H1 (cell line): ENCODE measurements around the gene ALAS1. TPM values are rescaled to one million over a fixed set of nuclear protein-coding genes. Genes with fewer than 3 reads are reported as not detected.

Experiments used
- CTCF ChIA-PET: fragments of 300-600 bp; sonication (Branson Sonifier 250); formaldehyde crosslinking; loops from one replicate; lab custom pipeline; 2021; ENCODE audit not compliant: partially characterized antibody; lab: Charles Lee
- POLR2A ChIA-PET: fragments of 300-600 bp; sonication (Branson Sonifier 250); formaldehyde crosslinking; loops from one replicate; lab custom pipeline; 2021; ENCODE audit warnings: inconsistent platforms; ENCODE audit not compliant: partially characterized antibody; lab: Charles Lee
- DNase-seq, 2 experiments: peaks; one replicate each; pipeline versions ENCODE4 v3.0.0 to v3.0.0-alpha.2; 2010 to 2022; ENCODE audit warnings: low spot score in 2 of 2, low read depth in 1 of 2, mixed read lengths in 1 of 2
- FAIRE-seq: peaks from 2 replicates; lab custom pipeline; 2011; peaks lifted over from hg19 to GRCh38; lab: Jason Lieb, UNC
- H2AFZ ChIP-seq: 2 replicates; pipeline ENCODE4 v1.8.1; 2012; ENCODE audit warnings: low read length, inconsistent platforms
- H2AK5ac ChIP-seq: 2 replicates; pipeline ENCODE4 v1.6.1; 2013; ENCODE audit warnings: low read depth, low read length
- H2BK120ac ChIP-seq: replicated peaks from 2 replicates; pipeline ENCODE3; 2013; ENCODE audit warnings: low read depth, low read length, inconsistent platforms
- H2BK12ac ChIP-seq: 2 replicates; pipeline ENCODE4 v1.6.1; 2013; ENCODE audit warnings: low read depth, low read length
- H2BK15ac ChIP-seq: 2 replicates; pipeline ENCODE4 v1.6.1; 2013; ENCODE audit warnings: low read length
- H2BK20ac ChIP-seq: 2 replicates; pipeline ENCODE4 v1.6.1; 2013; ENCODE audit warnings: low read length
- H2BK5ac ChIP-seq: 2 replicates; pipeline ENCODE4 v1.6.1; 2013; ENCODE audit warnings: low read depth, low read length
- H3K14ac ChIP-seq: 2 replicates; pipeline ENCODE4 v1.6.1; 2013; ENCODE audit warnings: inconsistent platforms; ENCODE audit not compliant: insufficient read length
- H3K18ac ChIP-seq: 2 replicates; pipeline ENCODE4 v1.6.1; 2013; ENCODE audit warnings: low read length; ENCODE audit errors: extremely low read depth
- H3K23ac ChIP-seq: 2 replicates; pipeline ENCODE4 v1.6.1; 2013; ENCODE audit warnings: inconsistent platforms; ENCODE audit not compliant: insufficient read length
- H3K23me2 ChIP-seq: 2 replicates; pipeline ENCODE4 v1.6.1; 2013; ENCODE audit warnings: low read depth, low read length
- H3K27ac ChIP-seq: 2 replicates; pipeline ENCODE4 v1.6.1; 2011; ENCODE audit warnings: low read depth, low read length, inconsistent platforms
- H3K27me3 ChIP-seq, 4 experiments: replicated peaks in 1 of 4; 1 replicate in 1 of 4; 2 replicates in 3 of 4; pipeline versions ENCODE4 v1.6.1 to v1.8.1; 2011 to 2013; ENCODE audit warnings: low read length in 3 of 4, mild to moderate bottlenecking in 3 of 4, inconsistent platforms in 2 of 4, mixed read lengths in 2 of 4, moderate library complexity in 1 of 4; ENCODE audit not compliant: control insufficient read depth in 3 of 4, insufficient read depth in 3 of 4; ENCODE audit errors: extremely low read depth in 1 of 4
- H3K36me3 ChIP-seq, 4 experiments: 2 replicates each; pipeline versions ENCODE4 v1.6.1 to v1.8.1; 2011 to 2013; ENCODE audit warnings: mild to moderate bottlenecking in 4 of 4, low read length in 3 of 4, moderate library complexity in 2 of 4, control low read depth in 1 of 4, inconsistent platforms in 1 of 4; ENCODE audit not compliant: insufficient read depth in 4 of 4, control insufficient read depth in 2 of 4
- H3K4ac ChIP-seq: replicated peaks from 2 replicates; pipeline ENCODE3; 2013; ENCODE audit warnings: low read length, low read depth, mixed read lengths, inconsistent platforms; ENCODE audit not compliant: insufficient read length
- H3K4me1 ChIP-seq, 4 experiments: replicated peaks in 1 of 4; 1 replicate in 1 of 4; 2 replicates in 3 of 4; pipeline versions ENCODE4 v1.6.1 to v1.8.1; 2011 to 2013; ENCODE audit warnings: low read length in 3 of 4, inconsistent platforms in 2 of 4, mixed read lengths in 1 of 4; ENCODE audit not compliant: insufficient read depth in 4 of 4, control insufficient read depth in 3 of 4
- H3K4me2 ChIP-seq, 2 experiments: 2 replicates each; pipeline versions ENCODE4 v1.6.1 to v1.8.1; 2011 to 2013; ENCODE audit warnings: low read depth in 2 of 2, low read length in 2 of 2, control low read depth in 1 of 2, inconsistent platforms in 1 of 2, mild to moderate bottlenecking in 1 of 2; ENCODE audit not compliant: insufficient read depth in 1 of 2
- H3K4me3 ChIP-seq, 4 experiments: fragments of 200-600, 300-600 bp in 1 of 4; sonication (generic), shearing (Covaris generic), sonication (Bioruptor Twin) in 1 of 4; 2 replicates each; pipeline versions ENCODE4 v1.5.1 to v1.8.1; 2011 to 2016; ENCODE audit warnings: low read length in 4 of 4, low read depth in 3 of 4, control low read depth in 2 of 4, inconsistent platforms in 2 of 4, mild to moderate bottlenecking in 2 of 4, mixed read lengths in 1 of 4, moderate library complexity in 1 of 4; ENCODE audit not compliant: insufficient read depth in 2 of 4; ENCODE audit errors: extremely low read depth in 1 of 4
- H3K56ac ChIP-seq: replicated peaks from 2 replicates; pipeline ENCODE3; 2013; ENCODE audit warnings: low read depth, mild to moderate bottlenecking, mixed read lengths, low read length, inconsistent platforms; ENCODE audit not compliant: insufficient read length
- H3K79me1 ChIP-seq: 2 replicates; pipeline ENCODE4 v1.6.1; 2013; ENCODE audit warnings: low read depth, low read length, control low read depth
- H3K79me2 ChIP-seq, 2 experiments: 2 replicates each; pipeline versions ENCODE4 v1.6.1 to v1.8.1; 2012 to 2013; ENCODE audit warnings: low read length in 2 of 2, mild to moderate bottlenecking in 2 of 2, inconsistent platforms in 1 of 2; ENCODE audit not compliant: insufficient read depth in 2 of 2, control insufficient read depth in 1 of 2
- H3K9ac ChIP-seq, 4 experiments: replicated peaks in 1 of 4; 1 replicate in 1 of 4; 2 replicates in 3 of 4; pipeline versions ENCODE4 v1.6.1 to v1.8.1; 2011 to 2013; ENCODE audit warnings: low read depth in 3 of 4, low read length in 3 of 4, control low read depth in 2 of 4, mild to moderate bottlenecking in 2 of 4, moderate library complexity in 2 of 4, inconsistent platforms in 1 of 4; ENCODE audit errors: extremely low read depth in 1 of 4
- H3K9me3 ChIP-seq, 2 experiments: 2 replicates each; pipeline versions ENCODE4 v1.6.1 to v1.8.1; 2012 to 2013; ENCODE audit warnings: mild to moderate bottlenecking in 2 of 2, moderate library complexity in 2 of 2, control low read depth in 1 of 2, inconsistent platforms in 1 of 2, low read depth in 1 of 2, low read length in 1 of 2, mixed read lengths in 1 of 2; ENCODE audit not compliant: insufficient read depth in 2 of 2
- H4K20me1 ChIP-seq, 2 experiments: replicated peaks in 1 of 2; 2 replicates each; pipeline versions ENCODE3 to v1.8.1; 2011 to 2013; ENCODE audit warnings: inconsistent platforms in 2 of 2, low read length in 2 of 2, mild to moderate bottlenecking in 1 of 2; ENCODE audit not compliant: insufficient read depth in 2 of 2, control insufficient read depth in 1 of 2
- H4K5ac ChIP-seq: 2 replicates; pipeline ENCODE4 v1.6.1; 2013; ENCODE audit warnings: low read length, low read depth, mixed read lengths, inconsistent platforms; ENCODE audit not compliant: insufficient read length
- H4K8ac ChIP-seq: 2 replicates; pipeline ENCODE4 v1.8.0; 2013; ENCODE audit warnings: mild to moderate bottlenecking, moderate library complexity, low read length, inconsistent platforms; ENCODE audit not compliant: insufficient read depth; ENCODE audit errors: extremely low read depth
- H4K91ac ChIP-seq: replicated peaks from 2 replicates; pipeline ENCODE3; 2013; ENCODE audit warnings: low read length, mixed read lengths, inconsistent platforms; ENCODE audit not compliant: insufficient read length
- CBX5 ChIP-seq: fragments of 300-800, 300-1000 bp; sonication (generic); IDR thresholded peaks from 2 replicates; pipeline ENCODE4 v1.7.1; 2016; ENCODE audit warnings: antibody characterized with exemption, low read length, low read depth
- CBX8 ChIP-seq: fragments of 300-800, 300-1000 bp; sonication (generic); IDR thresholded peaks from 2 replicates; pipeline ENCODE4 v1.7.1; 2016; ENCODE audit warnings: low read depth, low read length, borderline replicate concordance
- EZH2 ChIP-seq: fragments of 200-600 bp; sonication (generic); IDR thresholded peaks from 2 replicates; pipeline ENCODE4 v1.7.1; 2012; ENCODE audit warnings: low read depth, mild to moderate bottlenecking, moderate library complexity, low read length, inconsistent platforms; ENCODE audit not compliant: severe bottlenecking
- GTF2F1 ChIP-seq: IDR thresholded peaks from 2 replicates; pipeline ENCODE4 v1.6.1; 2012; ENCODE audit warnings: low read depth, low read length, improper control_type of control experiment, borderline replicate concordance
- JUND ChIP-seq: IDR thresholded peaks from 2 replicates; pipeline ENCODE4 v1.6.1; 2011; ENCODE audit warnings: mild to moderate bottlenecking, improper control_type of control experiment, low read length
- KDM1A ChIP-seq: fragments of 200-600, 300-600 bp; sonication (generic); IDR thresholded peaks from 2 replicates; pipeline ENCODE4 v1.7.1; 2016; ENCODE audit warnings: mild to moderate bottlenecking, low read length, borderline replicate concordance
- KDM5A ChIP-seq: fragments of 200-600 bp; IDR thresholded peaks from 2 replicates; pipeline ENCODE4 v1.7.1; 2012; ENCODE audit warnings: mild to moderate bottlenecking, low read length, inconsistent platforms, mixed read lengths
- MAFK ChIP-seq: IDR thresholded peaks from 2 replicates; pipeline ENCODE4 v1.6.1; 2012; ENCODE audit warnings: low read depth, mild to moderate bottlenecking, improper control_type of control experiment, low read length
- POLR2A ChIP-seq, 2 experiments: IDR thresholded peaks; 1 replicate in 1 of 2; 2 replicates in 1 of 2; pipeline ENCODE4 v1.6.1; 2011; ENCODE audit warnings: low read depth in 2 of 2, low read length in 2 of 2, mild to moderate bottlenecking in 2 of 2; ENCODE audit errors: control extremely low read depth in 1 of 2
- POU5F1 ChIP-seq: IDR thresholded peaks from 2 replicates; pipeline ENCODE4 v1.6.1; 2011; ENCODE audit warnings: low read depth, mild to moderate bottlenecking, low read length, moderate library complexity
- RFX5 ChIP-seq: IDR thresholded peaks from 2 replicates; pipeline ENCODE4 v1.6.1; 2011; ENCODE audit warnings: low read depth, low read length, improper control_type of control experiment, borderline replicate concordance
- RXRA ChIP-seq: IDR thresholded peaks from 2 replicates; pipeline ENCODE4 v1.6.1; 2011; ENCODE audit warnings: low read depth, mild to moderate bottlenecking, low read length, moderate library complexity; ENCODE audit not compliant: insufficient read depth
- SIRT6 ChIP-seq: IDR thresholded peaks from one replicate; pipeline ENCODE4 v1.7.1; 2012; ENCODE audit warnings: low read length, inconsistent platforms
- TEAD4 ChIP-seq: IDR thresholded peaks from 2 replicates; pipeline ENCODE4 v1.6.1; 2012; ENCODE audit warnings: low read depth, low read length, inconsistent platforms, mixed read lengths
- WGBS, 2 experiments: shearing (Covaris generic) in 1 of 2; methylation state at CpG; one replicate each; pipeline versions ENCODE4 v1.1.6 to v1.1.7; 2013 to 2015; ENCODE audit warnings: low lambda C conversion rate in 2 of 2, mixed read lengths in 2 of 2, inconsistent platforms in 1 of 2, low coverage in 1 of 2, missing lambda C conversion rate in 1 of 2; ENCODE audit not compliant: insufficient replicate concordance in 2 of 2, insufficient coverage in 1 of 2, insufficient read length in 1 of 2; ENCODE audit errors: extremely low coverage in 1 of 2, missing lambda C conversion rate in 1 of 2; 5-methylcytosine and 5-hydroxymethylcytosine counted together
- polyA plus RNA-seq, 7 experiments: library from polyadenylated mRNA; depleted of rRNA in 3 of 7; stranded (reverse) in 5 of 7; unstranded in 2 of 7; fragments of >200 nt in 5 of 7; fragments of 200-250 nt in 2 of 7; gene quantifications; 1 replicate in 5 of 7; 2 replicates in 1 of 7; 4 replicates in 1 of 7; pipeline versions ENCODE4 v1.2.1 to v1.2.3, GENCODE V29; 2011 to 2013; ENCODE audit warnings: missing spikeins in 2 of 7, mixed read lengths in 2 of 7
- total RNA-seq: library from RNA; stranded (reverse); fragmentation: NEBNext Ultra II Directional; extraction: Animal tissue kit (Norgen Biotek cat#: 25700); gene quantifications from 2 replicates; pipeline ENCODE4 v1.2.1, GENCODE V29; 2021

Gene ALAS1
- total and polyA plus RNA-seq, 2 of the 8 experiments (the other 6 are each of a cell fraction or from before 2014, with no cell fraction given), result 45.9 to 84.4 TPM

- Histone ChIP-seq H4K20me1 (peaks cover 0 to 7% of the 10 kb centered on the region in 2 experiments), H2BK20ac (no peak overlapping the region), H3K14ac (no peak overlapping the region), H2AFZ (no peak overlapping the region), H3K23ac (no peak overlapping the region), H2AK5ac (no peak overlapping the region), H3K79me2 (no peaks in the 10 kb centered on the region), H3K9ac (no peak overlapping the region), H3K9me3 (no peaks in the 10 kb centered on the region), H3K4me1 (no peaks in the 10 kb centered on the region; a peak in 1 of 7 replicates), H3K56ac (no peak overlapping the region), H3K79me1 (no peaks in the 10 kb centered on the region), H3K36me3 (peaks cover 13 to 49% (median 40%) of the 10 kb centered on the region in 4 experiments; a peak in 7 of 8 replicates), H4K8ac (no peak overlapping the region), H3K27me3 (no peaks in the 10 kb centered on the region), H3K4me2 (no peak overlapping the region), H3K4me3 (no peak overlapping the region), H3K27ac (no peak overlapping the region), H4K5ac (no peak overlapping the region), H2BK12ac (no peak overlapping the region), H3K4ac (no peak overlapping the region), H3K18ac (no peak overlapping the region), H2BK5ac (no peak overlapping the region), H2BK15ac (no peak overlapping the region), H3K23me2 (no peaks in the 10 kb centered on the region), H4K91ac (no peak overlapping the region), H2BK120ac (no peak overlapping the region)
- ChIA-PET CTCF (interaction anchor here (0.9 to 20.4 kb wide), 6 partner anchors 10 to 165 kb away, joined by 3 to 336 read pairs (median 6); partner anchors contain the start of genes TLR9 and TWF2), POLR2A (interaction anchor here (0.6 kb wide), 2 partner anchors 27 to 40 kb away, joined by 3 to 5 read pairs; no protein-coding TSS in a partner anchor)
- FAIRE-seq, result no peak
- 89% methylated on average over 7 of the region's 7 CpGs; no CpG with 5 or more reads in 1 of the 2 experiments for WGBS, 2 experiments
- DNase-seq, result no peak
- TF ChIP-seq POLR2A (IDR thresholded peaks at IDR 0.05; ENCODE audit: control extremely low read depth in 1 of 2, low read depth in 2 of 2, low read length in 2 of 2) (no peak), TEAD4 (no peak), RFX5 (no peak), CBX5 (no peak), GTF2F1 (no peak), KDM1A (no peak), RXRA (no peak), KDM5A (no peak), CBX8 (no peak), EZH2 (no peak), MAFK (no peak), JUND (no peak), SIRT6 (no peak), POU5F1 (no peak)
Observed at GRCh38 chr3:52215351-52215750, 17.4 kb downstream of the ALAS1 start.
